GM23338 (cell line): ENCODE data around the gene LST1.
A peak's percentile ranks its signal among the peaks of the same experiment; 100 is the strongest.

Experiments used
- CREB1 ChIP-seq: fragments of 250-450 bp; sonication (Bioruptor Pico); IDR thresholded peaks from 2 replicates; pipeline ENCODE4 v1.5.0; 2020; ENCODE audit warnings: low read depth, mild to moderate bottlenecking, moderate library complexity
- EZH2 ChIP-seq: fragments of 200-600 bp; sonication (generic); IDR thresholded peaks from one replicate; pipeline ENCODE4 v1.8.0; 2017; ENCODE audit warnings: antibody characterized with exemption, mild to moderate bottlenecking, low read depth; ENCODE audit not compliant: unreplicated experiment
- EZH2phosphoT487 ChIP-seq: fragments of 200-600 bp; sonication (generic); IDR thresholded peaks from one replicate; pipeline ENCODE4 v1.8.1; 2018; ENCODE audit warnings: antibody characterized with exemption; ENCODE audit not compliant: unreplicated experiment
- POLR2AphosphoS5 ChIP-seq: IDR thresholded peaks from 2 replicates; pipeline ENCODE4 v1.6.1; 2016; ENCODE audit warnings: antibody characterized with exemption, low read depth
- REST ChIP-seq: IDR thresholded peaks from one replicate; pipeline ENCODE4 v1.6.1; 2018; ENCODE audit warnings: antibody characterized with exemption; ENCODE audit not compliant: unreplicated experiment
- STAT1 ChIP-seq: IDR thresholded peaks from one replicate; pipeline ENCODE4 v1.6.1; 2016; ENCODE audit warnings: antibody characterized with exemption; ENCODE audit not compliant: unreplicated experiment
- TF ChIP-seq, protein P1 (sequence below), 2 experiments: fragments of 200-600 bp in 1 of 2; sonication (generic) in 1 of 2; conservative IDR thresholded peaks; 2 replicates each; pipeline versions ENCODE4 v1.5.1 to v1.6.1; 2016 to 2017; ENCODE audit warnings: antibody characterized with exemption in 2 of 2, low read depth in 2 of 2, mild to moderate bottlenecking in 2 of 2, moderate library complexity in 1 of 2
- TF ChIP-seq, protein P2 (sequence below): IDR thresholded peaks from 2 replicates; pipeline ENCODE4 v1.6.1; 2016; ENCODE audit warnings: antibody characterized with exemption

DNA sequence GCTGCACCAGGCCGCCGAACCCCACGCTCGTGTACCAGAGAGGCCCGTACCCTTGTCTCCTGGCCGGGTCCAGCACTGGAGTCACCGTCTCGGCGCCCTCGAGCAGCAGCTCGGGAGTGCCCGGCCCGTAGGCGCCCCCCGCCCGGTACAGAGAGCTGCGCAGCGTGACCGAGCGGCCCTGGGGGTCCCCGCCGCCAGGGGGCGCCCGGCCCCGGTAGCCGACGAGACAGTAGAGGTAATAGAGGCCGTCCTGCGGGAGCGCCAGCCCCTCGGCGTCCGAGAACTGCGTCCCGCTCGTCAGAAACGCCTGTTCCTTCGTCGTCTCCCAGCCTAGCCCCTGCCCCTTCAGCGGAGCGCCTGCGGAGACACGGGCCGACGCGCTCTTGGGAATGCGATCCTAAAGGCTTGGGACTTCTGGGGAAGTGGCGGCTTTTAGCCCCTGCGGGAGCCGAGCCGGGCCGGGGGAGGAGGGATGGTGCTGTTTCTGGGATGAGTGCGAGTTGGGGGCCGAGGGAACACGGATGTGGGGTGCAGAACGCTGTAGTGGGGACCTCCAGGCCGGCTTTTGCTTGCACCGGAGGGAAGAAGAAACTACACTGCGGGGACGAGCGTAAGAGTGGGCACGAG lies 5.2 kb upstream of the LST1 start:
- TF ChIP-seq REST (no peak), POLR2AphosphoS5 (peak; percentile 74), EZH2 (no peak), EZH2phosphoT487 (no peak), STAT1 (no peak), CREB1 (CRISPR knock-in tag) (peak; percentile 66)
- TF ChIP-seq, protein P1, sequence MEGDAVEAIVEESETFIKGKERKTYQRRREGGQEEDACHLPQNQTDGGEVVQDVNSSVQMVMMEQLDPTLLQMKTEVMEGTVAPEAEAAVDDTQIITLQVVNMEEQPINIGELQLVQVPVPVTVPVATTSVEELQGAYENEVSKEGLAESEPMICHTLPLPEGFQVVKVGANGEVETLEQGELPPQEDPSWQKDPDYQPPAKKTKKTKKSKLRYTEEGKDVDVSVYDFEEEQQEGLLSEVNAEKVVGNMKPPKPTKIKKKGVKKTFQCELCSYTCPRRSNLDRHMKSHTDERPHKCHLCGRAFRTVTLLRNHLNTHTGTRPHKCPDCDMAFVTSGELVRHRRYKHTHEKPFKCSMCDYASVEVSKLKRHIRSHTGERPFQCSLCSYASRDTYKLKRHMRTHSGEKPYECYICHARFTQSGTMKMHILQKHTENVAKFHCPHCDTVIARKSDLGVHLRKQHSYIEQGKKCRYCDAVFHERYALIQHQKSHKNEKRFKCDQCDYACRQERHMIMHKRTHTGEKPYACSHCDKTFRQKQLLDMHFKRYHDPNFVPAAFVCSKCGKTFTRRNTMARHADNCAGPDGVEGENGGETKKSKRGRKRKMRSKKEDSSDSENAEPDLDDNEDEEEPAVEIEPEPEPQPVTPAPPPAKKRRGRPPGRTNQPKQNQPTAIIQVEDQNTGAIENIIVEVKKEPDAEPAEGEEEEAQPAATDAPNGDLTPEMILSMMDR (conservative IDR thresholded peaks at IDR 0.05; ENCODE audit: low read depth in 2 of 2), result peak; percentile 73 to 87
- TF ChIP-seq, protein P2, sequence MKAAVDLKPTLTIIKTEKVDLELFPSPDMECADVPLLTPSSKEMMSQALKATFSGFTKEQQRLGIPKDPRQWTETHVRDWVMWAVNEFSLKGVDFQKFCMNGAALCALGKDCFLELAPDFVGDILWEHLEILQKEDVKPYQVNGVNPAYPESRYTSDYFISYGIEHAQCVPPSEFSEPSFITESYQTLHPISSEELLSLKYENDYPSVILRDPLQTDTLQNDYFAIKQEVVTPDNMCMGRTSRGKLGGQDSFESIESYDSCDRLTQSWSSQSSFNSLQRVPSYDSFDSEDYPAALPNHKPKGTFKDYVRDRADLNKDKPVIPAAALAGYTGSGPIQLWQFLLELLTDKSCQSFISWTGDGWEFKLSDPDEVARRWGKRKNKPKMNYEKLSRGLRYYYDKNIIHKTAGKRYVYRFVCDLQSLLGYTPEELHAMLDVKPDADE, result no peak
